HG03139 (cell line): ENCODE results near the gene KCNG2.
A peak's percentile ranks its signal among the peaks of the same experiment; 100 is the strongest.

ENCODE experiments used
- ATAC-seq: cut with Tn5 transposase; IDR thresholded peaks from one replicate; pipeline ENCODE4 v1.9.1; 2021; ENCODE audit not compliant: unreplicated experiment

KCNG2 gene

DNA sequence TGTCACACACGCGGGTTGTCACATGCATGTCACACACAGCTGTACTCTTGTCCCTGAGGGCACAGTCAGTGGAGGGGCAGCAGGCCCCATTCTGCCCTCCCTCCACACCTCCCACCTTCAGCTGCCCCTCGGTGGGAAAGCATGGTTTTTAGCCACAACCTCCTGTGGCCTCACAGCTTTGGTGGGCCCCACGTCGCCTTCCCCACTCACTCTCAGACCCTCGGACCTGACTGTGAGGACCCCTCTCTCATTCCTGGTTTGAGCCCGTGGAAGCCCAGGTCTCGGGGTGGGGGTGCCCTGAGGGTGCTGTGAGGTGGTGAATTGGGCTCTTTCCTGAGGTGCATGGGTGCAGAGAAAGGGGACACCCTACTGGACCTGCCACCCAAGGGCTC lies 19.9 kb downstream of the KCNG2 start:
- no peak for ATAC-seq

DNA sequence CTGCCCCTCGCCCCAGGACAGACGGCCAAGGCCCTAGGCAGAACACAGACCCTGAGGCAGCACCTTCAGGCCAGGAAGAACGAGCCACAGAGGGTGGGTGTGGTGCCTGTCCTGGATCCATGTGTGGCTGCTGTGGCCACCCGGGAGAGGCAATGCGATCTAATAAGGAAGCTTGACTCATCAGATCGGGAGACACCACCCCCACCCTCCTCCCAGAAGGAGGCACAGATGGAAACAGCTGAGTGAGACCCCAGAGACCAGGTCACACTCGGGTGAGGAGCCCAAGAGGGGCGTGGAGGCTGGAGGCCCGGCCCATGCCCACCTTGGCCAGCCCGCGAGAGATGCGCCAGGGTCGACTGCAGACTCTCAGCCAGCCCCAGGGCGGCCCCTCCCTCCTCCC lies 20.3 kb downstream of the KCNG2 start:
- ATAC-seq, result no peak

DNA sequence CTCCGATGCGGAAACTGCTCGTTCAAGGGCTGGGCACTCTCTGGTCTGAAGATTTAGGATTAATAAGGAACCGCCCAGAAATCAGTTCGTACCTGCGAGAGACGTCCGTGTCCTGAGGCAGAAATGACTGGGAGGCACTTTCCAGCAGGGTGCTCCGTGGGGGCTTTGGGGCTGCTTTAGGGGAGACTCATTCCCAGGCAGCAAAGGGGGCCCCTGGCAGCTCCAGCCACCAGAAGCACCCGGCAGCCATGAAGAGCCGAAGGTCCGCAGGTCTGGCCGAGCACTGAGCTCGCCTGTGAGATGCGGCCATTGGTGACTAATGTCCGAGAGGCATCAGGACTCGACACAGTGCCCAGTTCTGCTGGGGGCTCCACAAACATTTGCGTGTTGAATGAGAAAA lies 20.9 kb downstream of the KCNG2 start:
- no peak for ATAC-seq

GRCh38 chr18:79819064-79819967 lies 21.6 kb downstream of the KCNG2 start:
- peak; percentile 10 for ATAC-seq

- peak; percentile 93 for ATAC-seq
Observed at GRCh38 chr18:79819968-79820351, 22.2 kb downstream of the KCNG2 start.

DNA sequence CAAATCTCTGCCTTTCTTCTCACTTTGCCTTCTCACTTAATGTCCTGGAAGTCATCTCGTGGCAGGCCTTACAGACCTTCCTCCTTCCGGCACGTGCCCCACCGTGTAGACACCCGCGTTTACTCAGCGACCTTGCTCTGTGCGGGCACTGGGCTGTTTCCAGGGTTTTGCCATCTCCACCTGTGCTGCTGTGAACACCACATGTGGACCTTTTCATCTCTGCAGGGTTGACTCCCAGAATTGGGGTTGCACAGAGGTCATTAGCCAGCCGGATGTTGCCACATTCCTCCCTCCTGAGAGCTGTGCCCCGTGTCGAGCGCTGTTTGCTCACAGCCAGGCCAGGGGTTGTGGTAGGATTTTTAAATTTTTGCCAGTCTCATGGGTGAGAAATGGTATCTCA lies 25.4 kb downstream of the KCNG2 start:
- ATAC-seq, result no peak

GRCh38 chr18:79825913-79826312 lies 28.2 kb downstream of the KCNG2 start:
- ATAC-seq, result no peak

DNA sequence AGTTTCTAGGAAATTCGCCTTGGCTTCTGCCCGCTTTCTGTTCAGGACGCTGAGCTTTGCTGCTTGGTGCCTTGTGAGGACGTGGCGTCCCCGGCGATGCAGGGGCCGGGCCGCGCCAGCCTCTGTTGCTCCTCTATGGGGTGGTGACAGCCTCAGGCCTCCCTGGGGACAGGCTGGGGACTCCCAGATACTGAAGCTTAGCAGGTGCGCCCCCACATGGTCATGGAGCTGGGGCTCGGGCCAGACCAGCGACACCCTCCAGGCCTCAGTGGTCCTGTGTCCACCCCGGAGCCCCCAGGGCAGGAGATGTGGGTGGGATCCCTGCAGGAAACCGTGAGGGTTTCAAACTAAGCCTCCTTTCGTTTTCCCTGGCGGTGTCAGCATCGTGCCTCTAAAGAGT lies 29.2 kb downstream of the KCNG2 start:
- ATAC-seq, result no peak

- ATAC-seq, result no peak
Observed at GRCh38 chr18:79828258-79828657, 30.5 kb downstream of the KCNG2 start.

DNA sequence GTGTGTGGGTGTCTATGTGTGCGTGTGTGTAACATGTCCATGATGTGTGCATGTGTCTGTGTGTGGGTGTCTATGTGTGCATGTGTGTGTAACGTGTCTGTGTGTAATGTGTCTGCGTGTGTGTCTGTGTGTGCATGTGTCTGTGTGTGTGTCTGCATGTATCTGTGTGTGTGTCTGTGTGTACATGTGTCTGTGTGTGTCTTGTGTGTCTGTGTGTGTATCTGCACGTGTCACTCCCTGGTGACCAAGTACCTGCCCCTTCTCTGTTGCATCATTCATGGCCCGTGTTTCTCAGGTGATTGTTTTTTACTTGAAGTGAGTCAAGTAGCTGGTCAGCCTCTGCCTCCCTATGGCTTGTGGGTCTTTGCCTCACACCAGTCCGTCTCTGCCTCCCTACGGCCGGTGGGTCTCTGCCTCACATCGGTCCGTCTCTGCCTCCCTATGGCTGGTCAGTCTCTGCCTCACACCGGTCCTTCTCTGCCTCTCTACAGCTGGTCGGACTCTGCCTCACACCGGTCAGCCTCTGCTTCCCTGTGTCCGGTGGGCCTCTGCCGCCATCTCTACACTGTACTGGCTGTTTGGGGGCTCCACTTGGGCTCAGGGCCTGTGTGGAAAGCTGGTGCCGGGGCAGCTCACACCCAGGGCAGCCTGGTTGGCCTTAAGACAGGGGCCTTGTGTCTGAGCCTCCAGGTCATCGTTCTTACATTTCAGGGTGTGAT lies 31.6 kb downstream of the KCNG2 start:
- no peak for ATAC-seq

DNA sequence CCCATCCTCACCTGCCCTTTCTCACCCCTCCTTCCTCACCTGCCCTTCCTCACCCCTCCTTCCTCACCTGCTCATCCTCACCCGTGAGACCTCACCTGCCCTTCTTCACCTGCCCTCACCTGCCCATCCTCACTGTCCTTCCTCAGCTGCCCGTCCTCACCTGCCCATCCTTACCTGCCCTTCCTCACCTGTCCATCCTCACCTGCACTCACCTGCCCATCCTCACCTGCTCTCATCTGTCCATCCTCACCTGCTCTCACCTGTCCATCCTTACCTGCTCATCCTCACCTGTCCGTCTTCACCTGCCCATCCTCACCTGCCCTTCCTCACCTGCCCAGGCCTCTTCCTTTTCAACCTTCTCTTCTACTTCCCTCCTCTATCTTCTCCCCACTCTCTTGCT lies 34.4 kb downstream of the KCNG2 start:
- ATAC-seq, result no peak

DNA sequence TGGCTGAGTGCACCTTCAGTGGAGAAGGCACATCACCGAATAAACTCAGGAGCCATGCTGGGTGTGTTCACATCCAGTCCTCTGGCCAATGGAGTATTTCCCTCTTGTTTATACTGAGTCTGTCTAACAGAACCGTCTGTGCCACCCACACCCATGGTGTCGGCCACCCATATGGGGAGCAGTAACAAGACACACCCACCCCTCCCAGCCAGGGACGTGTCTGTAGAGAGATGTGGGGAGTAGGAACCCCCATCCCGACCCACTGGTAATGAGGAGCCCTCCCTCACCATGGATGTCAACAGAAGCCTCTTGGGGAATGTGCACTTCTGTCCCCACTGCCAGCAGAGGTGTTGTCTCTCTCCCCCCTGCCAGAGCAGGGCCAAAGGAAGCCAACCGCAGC lies 37.1 kb downstream of the KCNG2 start:
- no peak for ATAC-seq

- no peak for ATAC-seq
Observed at GRCh38 chr18:79841936-79842335, 44.2 kb downstream of the KCNG2 start.

- ATAC-seq, result no peak
Observed at GRCh38 chr18:79844999-79845563, 47.3 kb downstream of the KCNG2 start.

GRCh38 chr18:79846936-79847557 lies 49.3 kb downstream of the KCNG2 start:
- no peak for ATAC-seq

DNA sequence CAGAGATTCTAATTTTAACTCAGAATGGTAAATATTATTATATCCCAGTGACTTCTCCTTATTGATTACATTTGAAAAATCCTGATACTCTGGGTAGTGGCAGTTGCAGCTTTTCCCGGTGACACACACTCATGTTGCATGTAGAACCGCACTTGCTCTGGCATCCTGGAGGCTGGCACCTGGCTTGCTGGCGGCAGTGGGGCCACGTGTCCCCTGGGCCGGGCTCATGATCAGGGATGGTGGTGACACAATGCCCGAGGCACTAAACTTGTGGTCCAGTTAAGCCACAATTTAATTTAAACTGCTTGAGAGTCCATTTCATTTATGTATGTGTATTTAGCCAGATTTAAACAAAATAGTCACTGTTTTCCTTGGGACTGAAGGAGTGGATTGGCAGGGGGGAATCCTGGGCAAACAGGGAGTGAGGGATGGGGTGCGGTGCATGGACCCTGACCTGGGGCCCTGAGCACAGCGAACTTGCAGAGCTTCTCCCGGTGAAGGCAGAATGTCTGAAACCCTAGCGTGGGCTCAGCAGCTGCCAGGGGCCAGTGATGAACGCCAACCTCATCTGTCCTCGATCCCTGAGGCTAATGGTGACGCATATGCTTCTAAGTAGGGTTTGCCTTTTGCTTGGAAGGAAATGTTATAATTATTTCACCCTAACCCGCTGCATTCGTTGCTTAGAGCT lies 50.0 kb downstream of the KCNG2 start:
- no peak for ATAC-seq

- no peak for ATAC-seq
Observed at GRCh38 chr18:79848294-79848578, 50.5 kb downstream of the KCNG2 start.

- no peak for ATAC-seq
Observed at GRCh38 chr18:79848579-79849327, 51.0 kb downstream of the KCNG2 start.

GRCh38 chr18:79849328-79850207 lies 51.8 kb downstream of the KCNG2 start:
- ATAC-seq, result no peak

GRCh38 chr18:79850731-79851130 lies 53.0 kb downstream of the KCNG2 start:
- ATAC-seq, result no peak
